Kidney (tissue), 14 donors: ENCODE measurements around the gene MAD1L1. TPM values are rescaled to one million over a fixed set of nuclear protein-coding genes. Genes with fewer than 3 reads are reported as not detected.
"Not testable (repeated sequence)": the region's sequence is repeated elsewhere in the genome, so short reads cannot be mapped to it uniquely, and the experiment has no call there.

Experiments
- DNase-seq, 5 donors: peaks; one replicate each; pipeline ENCODE4 v3.0.0-alpha.2; 2013 to 2020
- FAIRE-seq: peaks from 2 replicates; lab custom pipeline; 2012; peaks lifted over from hg19 to GRCh38; lab: Jason Lieb, UNC
- H3K27ac ChIP-seq, 2 donors: one replicate each; pipeline ENCODE4 v1.7.0; 2013; ENCODE audit warnings: low read depth in 2 of 2, low read length in 2 of 2, inconsistent platforms in 1 of 2
- H3K27me3 ChIP-seq: one replicate; pipeline ENCODE4 v1.7.1; 2013; ENCODE audit warnings: low read length, inconsistent platforms; ENCODE audit not compliant: control insufficient read depth, insufficient read depth
- H3K36me3 ChIP-seq, 3 donors: one replicate each; pipeline versions ENCODE4 v1.7.0 to v1.7.1; 2013; ENCODE audit warnings: low read length in 3 of 3, control low read depth in 1 of 3, inconsistent platforms in 1 of 3; ENCODE audit not compliant: insufficient read depth in 3 of 3, control insufficient read depth in 2 of 3
- H3K4me1 ChIP-seq, 3 donors: one replicate each; pipeline versions ENCODE4 v1.7.0 to v1.7.1; 2013; ENCODE audit warnings: low read length in 3 of 3, inconsistent platforms in 1 of 3, low read depth in 1 of 3; ENCODE audit not compliant: control insufficient read depth in 2 of 3, insufficient read depth in 2 of 3
- H3K4me3 ChIP-seq, 3 donors: one replicate each; pipeline versions ENCODE4 v1.7.0 to v1.8.1; 2013; ENCODE audit warnings: low read length in 3 of 3, control low read depth in 1 of 3, inconsistent platforms in 1 of 3
- H3K9ac ChIP-seq, 3 donors: one replicate each; pipeline versions ENCODE4 v1.7.0 to v1.7.1; 2013; ENCODE audit warnings: low read length in 3 of 3, control low read depth in 1 of 3, inconsistent platforms in 1 of 3
- H3K9me3 ChIP-seq, 3 donors: one replicate each; pipeline versions ENCODE4 v1.7.0 to v1.7.1; 2013; ENCODE audit warnings: low read length in 3 of 3, control low read depth in 1 of 3, inconsistent platforms in 1 of 3; ENCODE audit not compliant: control insufficient read depth in 2 of 3, insufficient read depth in 1 of 3
- intact Hi-C: fragments of 100-400 bp; cut with DNase I; formaldehyde crosslinking; loops from one replicate; pipeline ENCODE4 v1.11.1; 2022
- polyA plus RNA-seq: library from polyadenylated mRNA; stranded (reverse); fragments of 350-450 nt; fragmentation: Illumina TruSeq; extraction: RNeasy Lipid Tissue Mini Kit (QIAGEN cat#74804); gene quantifications from one replicate; pipeline ENCODE4 v1.2.3, GENCODE V29; 2014; ENCODE audit warnings: low read depth, low replicate concordance; ENCODE audit not compliant: insufficient read depth
- total RNA-seq: library from RNA; stranded (reverse); fragmentation: NEBNext Ultra II Directional; extraction: Animal tissue kit (Norgen Biotek cat#: 25700); gene quantifications from one replicate; pipeline ENCODE4 v1.2.1, GENCODE V29; 2021
- TF ChIP-seq, protein P1 (sequence below): IDR thresholded peaks from 3 replicates; pipeline ENCODE4 v1.5.1; 2012; ENCODE audit warnings: mild to moderate bottlenecking, moderate library complexity, borderline replicate concordance; ENCODE audit not compliant: insufficient read depth; ENCODE audit errors: extremely low read depth
- donor health status: control.
- donor health status: control.
- donor health status: control.
- donor health status: control.
- donor health status: control.
- donor health status: DM: yes; HTN: yes; CAD: no.
- donor health status: Normal renal cell carcinoma (clear cell type).

Gene MAD1L1
- total and polyA plus RNA-seq, 2 donors from 2014 or later = 33.2 to 45.2 TPM

DNA sequence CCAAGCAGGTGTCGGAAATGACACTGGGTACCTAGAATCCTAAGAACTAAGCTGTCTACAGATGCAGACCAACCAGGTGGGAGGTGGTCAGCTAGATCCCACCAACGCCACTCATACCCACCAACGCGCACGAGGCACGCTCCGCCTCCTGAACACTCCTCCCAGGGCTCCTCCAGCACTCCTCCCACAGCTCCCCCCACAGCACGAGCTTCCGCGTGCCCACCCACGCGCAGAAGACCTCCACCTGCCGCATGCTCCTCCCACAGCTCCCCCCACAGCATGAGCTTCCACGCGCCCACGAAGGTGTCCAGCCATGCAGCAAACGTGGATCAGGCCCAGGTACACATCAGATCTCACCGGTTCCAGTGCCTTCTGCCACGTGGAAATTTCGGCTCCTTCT is 196.0 kb downstream of the MAD1L1 start:
- FAIRE-seq = no peak
- no peaks in the 10 kb centered on the region for H3K9me3 ChIP-seq

DNA sequence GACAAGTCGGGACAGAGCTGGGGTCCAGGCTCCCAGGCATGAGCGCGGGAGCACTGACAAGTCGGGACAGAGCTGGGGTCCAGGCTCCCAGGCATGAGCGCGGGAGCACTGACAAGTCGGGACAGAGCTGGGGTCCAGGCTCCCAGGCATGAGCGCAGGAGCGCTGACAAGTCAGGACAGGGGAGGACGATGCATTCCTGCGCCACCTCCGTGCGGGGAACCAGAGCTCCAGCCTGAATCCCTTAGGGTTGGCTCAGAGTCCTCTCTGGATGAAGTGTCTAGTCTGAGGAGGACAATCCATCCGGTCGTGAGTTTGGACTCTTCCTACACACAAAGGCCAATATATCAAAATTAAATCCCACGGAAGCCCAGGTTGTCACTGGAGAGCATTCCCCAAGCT is 196.5 kb downstream of the MAD1L1 start:
- H3K4me3 ChIP-seq, H3K27me3 ChIP-seq, FAIRE-seq, H3K9me3 ChIP-seq, H3K27ac ChIP-seq, intact Hi-C loops, H3K9ac ChIP-seq, H3K36me3 ChIP-seq: not testable (repeated sequence)
- peaks cover 0 to 14% (median 3%) of the 10 kb centered on the region in 3 donors for H3K4me1 ChIP-seq
- DNase-seq = peak in 2 of 5 donors; percentile 17 to 58

More for the DNA sequence above, 196.0 kb downstream of the MAD1L1 start:
- Histone ChIP-seq H3K4me1 (peaks cover 0 to 8% (median 3%) of the 10 kb centered on the region in 3 donors), H3K27me3 (no peaks in the 10 kb centered on the region), H3K4me3 (no peak overlapping the region), H3K9ac (no peak overlapping the region), H3K36me3 (no peaks in the 10 kb centered on the region), H3K27ac (no peak overlapping the region)
- intact Hi-C loops = no loop called here
- DNase-seq = peak in 2 of 5 donors; percentile 54 to 69
- TF ChIP-seq, protein P1, sequence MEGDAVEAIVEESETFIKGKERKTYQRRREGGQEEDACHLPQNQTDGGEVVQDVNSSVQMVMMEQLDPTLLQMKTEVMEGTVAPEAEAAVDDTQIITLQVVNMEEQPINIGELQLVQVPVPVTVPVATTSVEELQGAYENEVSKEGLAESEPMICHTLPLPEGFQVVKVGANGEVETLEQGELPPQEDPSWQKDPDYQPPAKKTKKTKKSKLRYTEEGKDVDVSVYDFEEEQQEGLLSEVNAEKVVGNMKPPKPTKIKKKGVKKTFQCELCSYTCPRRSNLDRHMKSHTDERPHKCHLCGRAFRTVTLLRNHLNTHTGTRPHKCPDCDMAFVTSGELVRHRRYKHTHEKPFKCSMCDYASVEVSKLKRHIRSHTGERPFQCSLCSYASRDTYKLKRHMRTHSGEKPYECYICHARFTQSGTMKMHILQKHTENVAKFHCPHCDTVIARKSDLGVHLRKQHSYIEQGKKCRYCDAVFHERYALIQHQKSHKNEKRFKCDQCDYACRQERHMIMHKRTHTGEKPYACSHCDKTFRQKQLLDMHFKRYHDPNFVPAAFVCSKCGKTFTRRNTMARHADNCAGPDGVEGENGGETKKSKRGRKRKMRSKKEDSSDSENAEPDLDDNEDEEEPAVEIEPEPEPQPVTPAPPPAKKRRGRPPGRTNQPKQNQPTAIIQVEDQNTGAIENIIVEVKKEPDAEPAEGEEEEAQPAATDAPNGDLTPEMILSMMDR = no peak

DNA sequence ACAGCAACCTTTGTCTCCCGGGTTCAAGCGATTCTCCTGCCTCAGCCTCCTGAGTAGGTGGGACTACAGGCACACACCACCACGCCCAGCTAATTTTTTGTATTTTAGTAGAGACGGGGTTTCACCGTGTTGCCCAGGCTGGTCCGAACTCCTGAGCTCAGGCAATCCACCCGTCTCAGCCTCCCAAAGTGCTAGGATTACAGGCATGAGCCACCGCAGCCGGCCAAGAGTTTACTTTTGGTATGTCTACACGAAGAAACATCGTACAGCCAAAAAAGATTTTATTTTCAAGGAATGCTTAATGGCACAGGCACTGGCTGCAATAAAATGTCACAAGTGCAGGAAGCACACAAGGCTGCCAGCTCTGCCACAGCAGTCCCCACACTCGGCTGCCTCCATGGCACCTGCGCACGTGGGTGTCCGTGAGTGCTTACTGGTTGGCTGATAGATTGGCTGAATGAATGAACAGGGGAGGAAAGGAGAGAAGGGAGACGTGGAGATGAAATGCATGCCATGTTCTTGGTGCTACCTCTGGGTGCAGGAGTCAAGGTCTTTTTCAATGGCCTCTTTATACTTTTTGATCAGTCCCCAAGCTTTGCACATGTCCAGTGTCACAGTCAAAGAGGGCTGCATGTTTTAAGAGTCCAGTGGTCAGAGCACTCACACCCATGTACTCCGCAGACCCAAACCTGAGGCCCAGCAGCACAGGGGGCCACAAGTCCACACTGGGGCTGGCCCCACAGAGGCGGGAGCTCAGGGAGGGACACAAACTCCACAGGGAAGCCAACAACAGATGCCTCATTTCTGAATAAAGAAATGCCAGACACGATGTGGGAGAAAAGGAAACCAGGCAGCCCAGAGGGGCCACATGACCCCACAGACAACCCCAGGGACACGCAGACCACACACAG is 198.2 kb downstream of the MAD1L1 start:
- FAIRE-seq (no peak), DNase-seq (peak in 2 of 5 donors; percentile 22 to 29)
- Histone ChIP-seq H3K27me3 (no peaks in the 10 kb centered on the region), H3K4me1 (peaks cover 0 to 18% (median 3%) of the 10 kb centered on the region in 3 donors), H3K9ac (no peak overlapping the region), H3K9me3 (no peaks in the 10 kb centered on the region), H3K4me3 (no peak overlapping the region), H3K36me3 (no peaks in the 10 kb centered on the region), H3K27ac (no peak overlapping the region)
- TF ChIP-seq, protein P1 = no peak
- intact Hi-C loops = no loop called here

DNA sequence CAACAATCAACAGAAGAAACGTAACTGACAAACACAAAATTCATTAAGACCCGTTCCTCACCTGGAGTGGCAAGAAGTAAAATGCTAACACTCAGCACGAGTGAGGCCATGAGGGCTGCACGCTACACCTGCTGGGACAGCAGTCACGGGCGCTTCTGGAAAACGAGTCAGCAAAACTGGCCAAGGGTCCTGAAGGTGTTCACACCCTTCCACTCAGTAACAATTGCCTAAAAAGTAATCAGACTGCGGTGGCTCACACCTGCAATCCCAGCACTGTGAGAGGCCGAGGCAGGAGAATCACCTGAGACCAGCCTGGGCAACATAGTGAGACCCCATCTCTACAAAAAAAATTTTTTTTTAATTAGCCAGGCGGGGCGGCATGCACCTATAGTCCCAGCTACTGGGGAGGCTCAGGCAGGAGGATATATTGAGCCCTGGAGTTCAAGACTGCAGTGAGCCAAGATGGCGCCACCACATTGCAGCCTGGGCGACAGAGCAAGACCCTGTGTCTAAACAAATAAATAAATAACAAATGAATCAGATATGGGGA is 199.1 kb downstream of the MAD1L1 start:
- Histone ChIP-seq H3K9ac (no peak overlapping the region), H3K9me3 (peaks cover 0 to 3% (median 0%) of the 10 kb centered on the region in 3 donors), H3K27me3 (no peaks in the 10 kb centered on the region), H3K4me1 (peaks cover 0 to 18% (median 3%) of the 10 kb centered on the region in 3 donors), H3K36me3 (no peaks in the 10 kb centered on the region), H3K4me3 (no peak overlapping the region), H3K27ac (no peak overlapping the region)
- FAIRE-seq = no peak
- peak in 2 of 5 donors; percentile 20 to 39 for DNase-seq
- TF ChIP-seq, protein P1 = no peak
- intact Hi-C loops = no loop called here
